Coronary artery (tissue), 2 donors: ENCODE measurements around the gene NPAT.
A peak's percentile ranks its signal among the peaks of the same experiment; 100 is the strongest.
"Not testable (repeated sequence)": the region's sequence is repeated elsewhere in the genome, so short reads cannot be mapped to it uniquely, and the experiment has no call there.

Source experiments
- DNase-seq: peaks from one replicate; pipeline ENCODE4 v3.0.0-alpha.2; 2017; ENCODE audit warnings: low spot score
- H3K27ac ChIP-seq, 2 donors: fragments of 200-600 bp; sonication (generic); one replicate each; pipeline ENCODE4 v1.5.1; 2016 to 2019
- H3K4me3 ChIP-seq: fragments of 200-600 bp; sonication (generic); 2 replicates; pipeline ENCODE4 v1.5.1; 2016; ENCODE audit warnings: mild to moderate bottlenecking, moderate library complexity
- CTCF ChIP-seq: fragments of 200-600 bp; sonication (generic); IDR thresholded peaks from one replicate; pipeline ENCODE4 v1.5.1; 2019; ENCODE audit warnings: antibody characterized with exemption

The NPAT gene

GRCh38 chr11:108135845-108136544, 86.4 kb downstream of the NPAT start:
- no peak for TF ChIP-seq CTCF
- no peak overlapping the region for H3K4me3 ChIP-seq
- H3K27ac ChIP-seq: no peak overlapping the region
- DNase-seq: no peak

- not testable (repeated sequence) for H3K27ac ChIP-seq, H3K4me3 ChIP-seq, DNase-seq
Measured at GRCh38 chr11:108132993-108133538, 89.4 kb downstream of the NPAT start.

GRCh38 chr11:108131993-108132392, 90.4 kb downstream of the NPAT start:
- no peak for DNase-seq
- Histone ChIP-seq H3K27ac (no peak overlapping the region), H3K4me3 (no peak overlapping the region)
- TF ChIP-seq CTCF: no peak

GRCh38 chr11:108128772-108129171, 93.7 kb downstream of the NPAT start:
- Histone ChIP-seq H3K27ac (no peak overlapping the region), H3K4me3 (no peak overlapping the region)
- TF ChIP-seq CTCF: no peak
- no peak for DNase-seq

- no peak overlapping the region for H3K27ac ChIP-seq
- DNase-seq: no peak
- no peak overlapping the region for H3K4me3 ChIP-seq
- TF ChIP-seq CTCF: no peak
Measured at GRCh38 chr11:108125096-108125495, 97.3 kb downstream of the NPAT start.

GRCh38 chr11:108122166-108122628, 100.2 kb downstream of the NPAT start:
- DNase-seq: no peak
- peak overlapping the region; percentile 91 for H3K4me3 ChIP-seq
- TF ChIP-seq CTCF: no peak
- peak overlapping the region; percentile 93 to 96 for H3K27ac ChIP-seq

- Histone ChIP-seq H3K27ac (peak within 1 kb of the TSS; percentile 93 to 96), H3K4me3 (peak within 1 kb of the TSS; percentile 91)
- DNase-seq: peak; percentile 98
- no peak for TF ChIP-seq CTCF
Measured at GRCh38 chr11:108121274-108122155, 100.9 kb downstream of the NPAT start, which contains the start of gene ACAT1. Gene ACAT1 (plus strand): TSS chr11:108121567. CDS start chr11:108121607, 40 bp downstream.

- DNase-seq: not testable (repeated sequence)
- Histone ChIP-seq H3K27ac (peak overlapping the region; percentile 93 to 96), H3K4me3 (peak overlapping the region; percentile 91)
Measured at GRCh38 chr11:108120936-108121273, 101.5 kb downstream of the NPAT start.
